Measurements from ENCODE around the gene NTSR2. TPM values are rescaled to one million over a fixed set of nuclear protein-coding genes. Genes with fewer than 3 reads are reported as not detected.
A peak's percentile ranks its signal among the peaks of the same experiment; 100 is the strongest.

NTSR2 gene
- total RNA-seq, 1 donor from 2014 or later = not detected

DNA sequence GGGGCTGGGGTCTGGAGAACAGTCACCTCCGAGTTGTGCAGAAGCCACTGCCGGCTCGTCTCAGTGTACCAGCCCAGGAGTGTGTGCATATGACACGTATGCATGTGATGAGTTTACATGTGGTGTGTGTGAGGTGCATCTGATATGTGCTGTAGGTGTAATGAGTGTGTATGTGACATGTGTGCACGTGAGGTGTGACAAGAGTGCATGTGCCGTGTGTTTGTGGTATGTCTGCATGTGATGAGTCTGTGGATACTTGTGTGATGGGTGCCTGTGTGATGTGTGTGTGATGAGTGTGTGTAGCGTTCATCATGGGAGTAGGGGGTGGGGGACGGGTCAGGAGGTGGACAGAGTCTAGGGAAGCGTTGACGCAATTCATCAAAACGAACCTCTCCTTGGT lies 12.8 kb downstream of the NTSR2 start:
- H3K4me3 ChIP-seq = no peak overlapping the region
- no peak for DNase-seq (ENCODE audit: extremely low spot score in 2 of 2)
- intact Hi-C loops (cut with DNase I) = no loop called here
- no peaks in the 10 kb centered on the region for H3K9me3 ChIP-seq
- TF ChIP-seq POLR2AphosphoS5 (IDR thresholded peaks at IDR 0.05; ENCODE audit: insufficient read depth in 1 of 2, low read depth in 1 of 2) (no peak), POLR2A (IDR thresholded peaks at IDR 0.05) (no peak)
- TF ChIP-seq, protein P1, sequence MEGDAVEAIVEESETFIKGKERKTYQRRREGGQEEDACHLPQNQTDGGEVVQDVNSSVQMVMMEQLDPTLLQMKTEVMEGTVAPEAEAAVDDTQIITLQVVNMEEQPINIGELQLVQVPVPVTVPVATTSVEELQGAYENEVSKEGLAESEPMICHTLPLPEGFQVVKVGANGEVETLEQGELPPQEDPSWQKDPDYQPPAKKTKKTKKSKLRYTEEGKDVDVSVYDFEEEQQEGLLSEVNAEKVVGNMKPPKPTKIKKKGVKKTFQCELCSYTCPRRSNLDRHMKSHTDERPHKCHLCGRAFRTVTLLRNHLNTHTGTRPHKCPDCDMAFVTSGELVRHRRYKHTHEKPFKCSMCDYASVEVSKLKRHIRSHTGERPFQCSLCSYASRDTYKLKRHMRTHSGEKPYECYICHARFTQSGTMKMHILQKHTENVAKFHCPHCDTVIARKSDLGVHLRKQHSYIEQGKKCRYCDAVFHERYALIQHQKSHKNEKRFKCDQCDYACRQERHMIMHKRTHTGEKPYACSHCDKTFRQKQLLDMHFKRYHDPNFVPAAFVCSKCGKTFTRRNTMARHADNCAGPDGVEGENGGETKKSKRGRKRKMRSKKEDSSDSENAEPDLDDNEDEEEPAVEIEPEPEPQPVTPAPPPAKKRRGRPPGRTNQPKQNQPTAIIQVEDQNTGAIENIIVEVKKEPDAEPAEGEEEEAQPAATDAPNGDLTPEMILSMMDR (IDR thresholded peaks at IDR 0.05) = no peak
- no peaks in the 10 kb centered on the region for H3K4me1 ChIP-seq
- H3K27ac ChIP-seq = no peak overlapping the region
- no peaks in the 10 kb centered on the region for H3K27me3 ChIP-seq
- no peaks in the 10 kb centered on the region for H3K36me3 ChIP-seq

DNA sequence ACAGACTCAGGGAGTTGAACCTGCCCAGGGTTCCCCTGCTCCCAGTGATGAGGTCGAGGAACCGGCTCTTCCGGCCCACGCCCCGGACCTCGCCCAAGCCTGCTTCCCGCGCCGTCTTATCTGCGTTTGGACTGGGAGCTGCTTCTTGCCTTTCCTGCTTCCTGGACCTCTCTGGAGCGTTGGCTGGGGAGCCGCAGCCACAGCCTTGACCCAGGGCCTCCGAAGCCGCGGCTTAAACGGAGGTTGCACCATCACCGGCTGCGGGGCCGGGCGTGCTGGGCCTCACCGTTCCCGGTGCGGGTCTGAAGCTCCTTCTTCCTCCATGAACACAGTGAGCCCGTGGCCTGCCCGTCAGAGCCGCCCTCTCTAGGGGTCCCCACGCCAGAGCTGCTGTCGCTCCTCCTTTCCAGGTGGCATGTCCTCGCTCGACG lies 13.3 kb downstream of the NTSR2 start:
- TF ChIP-seq, protein P1 (IDR thresholded peaks at IDR 0.05) = no peak
- TF ChIP-seq POLR2AphosphoS5 (IDR thresholded peaks at IDR 0.05; ENCODE audit: insufficient read depth in 1 of 2, low read depth in 1 of 2) = peak in 1 of 2 donors; percentile 14
- no peak for TF ChIP-seq POLR2A (IDR thresholded peaks at IDR 0.05)
- DNase-seq (ENCODE audit: extremely low spot score in 2 of 2) = no peak
- Histone ChIP-seq H3K4me1 (no peaks in the 10 kb centered on the region), H3K27me3 (no peaks in the 10 kb centered on the region), H3K4me3 (no peak overlapping the region), H3K36me3 (no peaks in the 10 kb centered on the region), H3K9me3 (no peaks in the 10 kb centered on the region), H3K27ac (no peak overlapping the region)
- intact Hi-C loops (cut with DNase I) = no loop called here

DNA sequence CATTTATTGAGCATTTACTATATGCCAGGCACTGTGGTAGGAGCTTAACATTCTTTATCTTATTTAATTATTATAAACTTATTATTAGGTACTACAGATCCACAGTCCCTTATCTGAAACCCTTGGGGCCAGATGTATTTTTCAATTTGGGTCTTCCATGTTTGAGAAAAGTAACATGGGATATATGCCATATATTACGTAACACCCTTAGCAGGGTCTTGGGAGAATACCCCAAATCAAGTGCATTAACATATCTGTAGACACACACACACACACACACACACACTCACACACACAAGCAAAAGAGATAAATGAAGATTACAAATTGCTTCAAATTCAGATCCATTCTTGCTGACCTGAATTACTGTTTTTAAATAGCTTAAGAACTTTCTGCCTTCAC lies 13.7 kb downstream of the NTSR2 start:
- no peaks in the 10 kb centered on the region for H3K4me1 ChIP-seq
- no peak overlapping the region for H3K4me3 ChIP-seq
- intact Hi-C loops (cut with DNase I) = no loop called here
- H3K9me3 ChIP-seq = no peaks in the 10 kb centered on the region
- no peak for DNase-seq (ENCODE audit: extremely low spot score in 2 of 2)
- H3K27me3 ChIP-seq = no peaks in the 10 kb centered on the region
- TF ChIP-seq POLR2A (IDR thresholded peaks at IDR 0.05) (no peak), POLR2AphosphoS5 (IDR thresholded peaks at IDR 0.05; ENCODE audit: insufficient read depth in 1 of 2, low read depth in 1 of 2) (no peak)
- TF ChIP-seq, protein P1 (IDR thresholded peaks at IDR 0.05) = no peak
- no peaks in the 10 kb centered on the region for H3K36me3 ChIP-seq
- no peak overlapping the region for H3K27ac ChIP-seq

DNA sequence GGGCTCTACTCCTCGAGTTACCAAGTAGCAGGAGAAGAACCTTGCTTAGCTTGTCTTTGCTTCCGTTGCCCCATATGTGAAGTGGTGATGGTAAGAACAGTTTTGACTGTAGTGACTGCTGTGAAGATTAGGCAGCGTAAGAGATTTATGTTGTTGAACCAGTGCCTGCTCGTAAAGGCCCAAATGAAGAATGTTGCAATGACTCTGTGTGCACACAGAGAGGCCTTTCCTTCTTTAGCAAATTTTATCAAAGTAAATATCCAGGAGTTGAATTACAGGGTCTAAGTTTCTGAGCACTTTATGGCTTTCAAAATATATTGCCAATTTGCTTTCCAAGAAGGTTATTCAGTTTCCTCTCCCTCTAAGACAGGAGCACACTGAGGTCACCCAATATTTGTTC lies 14.5 kb downstream of the NTSR2 start:
- H3K9me3 ChIP-seq = no peaks in the 10 kb centered on the region

DNA sequence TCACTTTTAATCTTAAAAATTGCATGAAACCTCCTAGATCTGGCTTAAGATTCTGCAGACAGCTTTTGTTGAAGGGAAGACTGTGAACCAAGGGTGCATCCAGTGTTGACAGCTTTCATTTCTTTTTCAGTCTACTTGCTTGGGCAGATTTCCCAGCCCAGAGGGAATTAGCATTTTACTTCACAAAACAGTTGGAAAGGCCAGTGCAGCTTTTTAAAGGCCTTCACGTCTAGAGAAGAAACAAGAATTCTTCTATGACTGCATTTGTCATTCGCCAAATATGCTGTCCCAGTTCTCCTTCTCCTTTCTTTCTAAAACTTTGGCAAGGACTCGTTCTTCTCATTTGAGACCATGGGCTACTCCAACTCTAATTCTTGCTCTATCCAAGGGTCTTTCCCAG lies 17.4 kb downstream of the NTSR2 start:
- Histone ChIP-seq H3K27me3 (no peaks in the 10 kb centered on the region), H3K4me3 (no peak overlapping the region), H3K36me3 (no peaks in the 10 kb centered on the region), H3K27ac (no peak overlapping the region), H3K4me1 (no peaks in the 10 kb centered on the region), H3K9me3 (no peaks in the 10 kb centered on the region)
- no peak for TF ChIP-seq POLR2AphosphoS5 (IDR thresholded peaks at IDR 0.05; ENCODE audit: insufficient read depth in 1 of 2, low read depth in 1 of 2)
- TF ChIP-seq POLR2A (IDR thresholded peaks at IDR 0.05) = no peak
- TF ChIP-seq, protein P1 (IDR thresholded peaks at IDR 0.05) = no peak
- intact Hi-C loops (cut with DNase I) = no loop called here
- DNase-seq (ENCODE audit: extremely low spot score in 2 of 2) = no peak

More for the DNA sequence above, 14.5 kb downstream of the NTSR2 start:
- intact Hi-C loops (cut with DNase I) = no loop called here
- H3K36me3 ChIP-seq = no peaks in the 10 kb centered on the region
- no peak overlapping the region for H3K27ac ChIP-seq
- H3K27me3 ChIP-seq = no peaks in the 10 kb centered on the region
- no peaks in the 10 kb centered on the region for H3K4me1 ChIP-seq
- H3K4me3 ChIP-seq = no peak overlapping the region
- DNase-seq (ENCODE audit: extremely low spot score in 2 of 2) = no peak
- no peak for TF ChIP-seq POLR2A (IDR thresholded peaks at IDR 0.05)
- peak in 1 of 2 donors; percentile 26 for TF ChIP-seq POLR2AphosphoS5 (IDR thresholded peaks at IDR 0.05; ENCODE audit: insufficient read depth in 1 of 2, low read depth in 1 of 2)
